ENCODE data around the gene TRAPPC1. TPM values are rescaled to one million over a fixed set of nuclear protein-coding genes. Genes with fewer than 3 reads are reported as not detected.
A peak's percentile ranks its signal among the peaks of the same experiment; 100 is the strongest.

Gene TRAPPC1
- total RNA-seq, 2 donors from 2014 or later, result 10.5 to 40.0 TPM

DNA sequence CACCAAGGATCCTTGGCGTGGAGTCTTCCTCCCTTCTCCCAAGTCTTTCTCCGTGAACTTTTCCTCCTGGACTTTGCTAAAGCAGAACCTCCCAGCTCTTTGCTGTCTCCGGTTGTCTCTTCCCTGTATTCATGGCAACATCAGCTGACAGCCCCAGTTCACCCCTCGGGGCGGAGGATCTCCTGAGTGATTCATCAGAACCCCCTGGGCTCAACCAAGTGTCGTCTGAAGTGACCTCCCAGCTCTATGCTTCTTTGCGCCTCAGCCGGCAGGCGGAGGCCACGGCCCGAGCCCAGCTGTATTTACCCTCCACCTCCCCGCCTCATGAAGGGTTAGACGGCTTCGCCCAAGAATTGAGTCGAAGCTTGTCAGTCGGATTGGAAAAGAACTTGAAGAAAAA lies 1.2 kb upstream of the TRAPPC1 start:
- no peak for TF ChIP-seq POLR2A (IDR thresholded peaks at IDR 0.05)
- TF ChIP-seq, protein P1, sequence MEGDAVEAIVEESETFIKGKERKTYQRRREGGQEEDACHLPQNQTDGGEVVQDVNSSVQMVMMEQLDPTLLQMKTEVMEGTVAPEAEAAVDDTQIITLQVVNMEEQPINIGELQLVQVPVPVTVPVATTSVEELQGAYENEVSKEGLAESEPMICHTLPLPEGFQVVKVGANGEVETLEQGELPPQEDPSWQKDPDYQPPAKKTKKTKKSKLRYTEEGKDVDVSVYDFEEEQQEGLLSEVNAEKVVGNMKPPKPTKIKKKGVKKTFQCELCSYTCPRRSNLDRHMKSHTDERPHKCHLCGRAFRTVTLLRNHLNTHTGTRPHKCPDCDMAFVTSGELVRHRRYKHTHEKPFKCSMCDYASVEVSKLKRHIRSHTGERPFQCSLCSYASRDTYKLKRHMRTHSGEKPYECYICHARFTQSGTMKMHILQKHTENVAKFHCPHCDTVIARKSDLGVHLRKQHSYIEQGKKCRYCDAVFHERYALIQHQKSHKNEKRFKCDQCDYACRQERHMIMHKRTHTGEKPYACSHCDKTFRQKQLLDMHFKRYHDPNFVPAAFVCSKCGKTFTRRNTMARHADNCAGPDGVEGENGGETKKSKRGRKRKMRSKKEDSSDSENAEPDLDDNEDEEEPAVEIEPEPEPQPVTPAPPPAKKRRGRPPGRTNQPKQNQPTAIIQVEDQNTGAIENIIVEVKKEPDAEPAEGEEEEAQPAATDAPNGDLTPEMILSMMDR (IDR thresholded peaks at IDR 0.05), result peak in 3 of 7 experiments; percentile 7 to 10 (median 7)
- no peak for ATAC-seq
- Histone ChIP-seq H3K9me3 (no peaks in the 10 kb centered on the region), H3K36me3 (replicated peaks in 1 of 2; ENCODE audit: insufficient read depth in 1 of 2, low read depth in 2 of 2) (peaks cover 0 to 1% of the 10 kb centered on the region in 2 donors), H3K4me1 (peaks cover 24% of the 10 kb centered on the region), H3K4me3 (peak overlapping the region in 1 of 2 donors; percentile 1), H3K27me3 (no peaks in the 10 kb centered on the region), H3K27ac (peak overlapping the region in 1 of 4 donors; percentile 60)
- 8 to 10% methylated on average over 16 of the region's 16 CpGs for WGBS, 2 donors
- intact Hi-C loops (cut with DNase I), result loop anchor here (5.0 kb wide), 1 partner anchor 54 kb away; no protein-coding TSS in a partner anchor
- DNase-seq, result peak in 3 of 4 donors; percentile 31 to 51 (median 40)

DNA sequence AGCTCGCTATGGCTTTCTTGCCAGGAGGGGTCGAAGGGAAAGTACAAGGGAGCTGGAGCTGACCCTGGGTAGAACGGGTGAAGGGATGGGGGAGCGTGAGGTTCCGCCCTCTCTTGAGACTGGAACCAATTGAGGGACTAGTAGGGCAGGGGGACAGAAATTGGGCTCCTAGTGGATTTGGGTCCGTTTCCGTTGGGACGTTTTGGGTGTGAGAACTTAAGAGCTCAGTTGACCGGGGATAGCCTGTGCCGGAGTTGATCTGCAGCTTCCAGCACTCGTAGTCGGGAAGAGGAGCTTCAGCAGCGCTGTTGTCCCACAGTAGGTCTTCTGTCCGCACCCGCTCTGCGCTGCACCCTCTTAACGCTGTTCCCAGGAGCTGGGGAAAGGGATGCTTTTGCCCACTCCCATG lies 741 bp upstream of the TRAPPC1 start:
- Histone ChIP-seq H3K27me3 (no peaks in the 10 kb centered on the region), H3K9me3 (no peaks in the 10 kb centered on the region), H3K27ac (peak overlapping the region in 3 of 4 donors; percentile 43 to 80 (median 60)), H3K4me3 (peak overlapping the region; percentile 47 to 59), H3K4me1 (peaks cover 24% of the 10 kb centered on the region), H3K36me3 (replicated peaks in 1 of 2; ENCODE audit: insufficient read depth in 1 of 2, low read depth in 2 of 2) (peaks cover 0 to 1% of the 10 kb centered on the region in 2 donors)
- intact Hi-C loops (cut with DNase I), result loop anchor here (5.0 kb wide), 1 partner anchor 55 kb away; no protein-coding TSS in a partner anchor
- TF ChIP-seq, protein P1 (IDR thresholded peaks at IDR 0.05), result no peak
- TF ChIP-seq POLR2A (IDR thresholded peaks at IDR 0.05), result no peak
- DNase-seq (peak in 2 of 4 donors; percentile 30 to 37), ATAC-seq (peak; percentile 11)
- 0 to 1% methylated on average over 16 to 17 of the region's 17 CpGs for WGBS, 2 donors

DNA sequence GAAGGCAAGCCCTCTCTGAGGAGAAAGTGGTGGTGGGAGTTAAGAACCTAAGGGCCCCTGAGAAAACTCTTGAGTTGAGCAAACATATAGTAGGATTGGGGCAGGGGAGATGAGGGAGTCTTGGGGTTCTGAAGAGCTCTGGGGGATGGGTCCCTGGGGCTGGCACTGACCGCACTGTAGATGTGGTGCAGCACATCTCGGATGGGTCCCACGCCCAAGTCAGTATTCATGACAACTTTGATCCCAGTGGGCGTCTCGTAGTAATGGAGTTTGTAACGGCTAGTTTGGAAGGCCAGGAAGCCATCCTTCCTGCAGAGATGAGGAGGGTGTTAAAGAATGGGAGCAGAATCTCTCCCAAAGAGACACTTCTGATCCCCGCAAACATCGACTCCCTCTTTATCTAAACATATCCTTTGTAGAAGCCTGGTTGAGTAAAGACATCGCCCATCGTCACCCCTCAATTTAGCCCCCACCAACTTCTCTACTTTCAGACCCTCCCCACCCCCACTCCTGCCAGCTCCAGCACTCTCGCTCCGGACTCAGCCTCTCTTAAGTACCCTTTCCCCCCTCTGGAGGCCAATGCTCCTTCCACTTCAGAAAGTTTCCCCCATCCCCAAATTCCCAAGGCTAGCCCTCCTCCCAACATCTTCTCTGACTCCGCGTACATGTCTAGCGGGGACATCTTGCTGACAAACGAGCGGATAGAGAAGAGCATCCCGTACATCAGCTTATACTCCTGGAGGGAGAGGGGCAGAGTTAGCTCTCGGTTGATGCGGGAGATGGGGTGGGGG lies 710 bp downstream of the TRAPPC1 start:
- Histone ChIP-seq H3K27me3 (no peaks in the 10 kb centered on the region), H3K4me3 (peak overlapping the region; percentile 47 to 72), H3K27ac (peak overlapping the region; percentile 16 to 80 (median 56)), H3K4me1 (peaks cover 24% of the 10 kb centered on the region), H3K36me3 (replicated peaks in 1 of 2; ENCODE audit: insufficient read depth in 1 of 2, low read depth in 2 of 2) (no peaks in the 10 kb centered on the region), H3K9me3 (no peaks in the 10 kb centered on the region)
- DNase-seq (no peak), ATAC-seq (no peak)
- TF ChIP-seq, protein P1 (IDR thresholded peaks at IDR 0.05), result no peak
- no peak for TF ChIP-seq POLR2A (IDR thresholded peaks at IDR 0.05)
- WGBS, 2 donors, result 36 to 45% methylated on average over 20 of the region's 20 CpGs
- intact Hi-C loops (cut with DNase I), result loop anchor here (5.0 kb wide), 1 partner anchor 56 kb away; no protein-coding TSS in a partner anchor

DNA sequence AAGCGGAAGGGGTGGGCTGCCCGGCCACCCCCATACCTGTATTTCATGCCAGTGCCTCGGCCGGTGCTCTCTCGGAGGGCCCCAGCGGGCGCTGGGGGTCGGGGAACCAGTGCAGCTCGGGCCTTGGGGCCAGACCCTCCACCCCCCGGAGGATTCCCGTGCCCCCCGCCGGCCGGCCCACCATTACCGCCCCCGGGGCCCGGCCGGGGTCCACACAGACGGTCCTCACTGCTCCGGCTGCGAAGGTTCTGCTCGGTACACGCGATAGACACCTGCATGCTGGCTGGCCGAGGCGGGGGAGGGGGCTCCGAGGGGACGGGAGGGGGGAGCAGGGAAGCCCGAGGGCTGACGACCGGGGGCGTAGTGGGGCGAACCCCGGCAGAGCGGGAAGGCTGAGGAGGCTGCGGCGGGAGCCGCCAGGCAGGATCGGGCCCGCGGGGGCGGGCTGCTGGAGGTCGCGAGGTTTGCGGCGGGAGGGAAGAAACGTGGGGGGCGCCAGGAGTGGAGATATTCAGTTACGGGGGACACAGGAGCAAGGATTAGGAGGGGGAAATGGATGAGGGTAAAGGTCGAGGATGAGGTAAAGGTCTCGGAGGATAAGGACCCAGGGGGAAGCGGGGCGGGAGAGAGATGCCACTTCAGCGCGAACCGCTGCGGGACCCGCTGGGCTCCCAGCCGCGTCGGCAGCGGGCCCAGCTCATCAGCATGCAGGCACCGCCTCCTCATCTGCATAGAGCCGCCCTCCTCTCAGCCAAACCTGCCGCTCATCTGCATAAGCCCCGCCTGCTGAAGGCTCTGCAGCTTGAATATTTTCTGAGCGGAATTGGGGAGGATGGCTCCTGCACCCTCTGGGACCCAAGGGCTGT lies 2.4 kb downstream of the TRAPPC1 start, which contains the start of gene KCNAB3:
Gene KCNAB3 (minus strand): TSS at position 699 of the 866 bp plus-strand sequence. CDS start 421 bp downstream, at position 278.
- DNase-seq, result peak in 3 of 4 donors; percentile 19 to 30 (median 26)
- H3K27ac ChIP-seq, result no peak within 1 kb of the TSS
- no peaks in the 10 kb centered on the region for H3K36me3 ChIP-seq (replicated peaks in 1 of 2; ENCODE audit: insufficient read depth in 1 of 2, low read depth in 2 of 2)
- TF ChIP-seq, protein P1 (IDR thresholded peaks at IDR 0.05), result no peak
- no peak for TF ChIP-seq POLR2A (IDR thresholded peaks at IDR 0.05)
- intact Hi-C loops (cut with DNase I), result loop anchor here (5.0 kb wide), 1 partner anchor 58 kb away; no protein-coding TSS in a partner anchor
- H3K9me3 ChIP-seq, result no peaks in the 10 kb centered on the region
- peaks cover 24% of the 10 kb centered on the region for H3K4me1 ChIP-seq
- ATAC-seq, result no peak
- no peak within 1 kb of the TSS for H3K4me3 ChIP-seq
- 72 to 87% methylated on average over 43 to 56 of the region's 67 CpGs for WGBS, 2 donors
- H3K27me3 ChIP-seq, result no peaks in the 10 kb centered on the region
